Embryonic facial prominence (tissue), 1 donor: ENCODE data around the gene GADD45A.

Experiments used
- DNase-seq: peaks from one replicate; pipeline ENCODE4 v3.0.0-alpha.2; 2016; ENCODE audit errors: extremely low spot score

GADD45A gene

GRCh38 chr1:67668660-67669059 lies 16.3 kb upstream of the GADD45A start:
- DNase-seq = no peak

- no peak for DNase-seq
These were observed 12.7 kb upstream of the GADD45A start for GRCh38 chr1:67672260-67672803.

- DNase-seq = no peak
These were observed 11.4 kb upstream of the GADD45A start for GRCh38 chr1:67673468-67674201.

GRCh38 chr1:67674260-67675011 lies 10.6 kb upstream of the GADD45A start:
- DNase-seq = peak; percentile 71

GRCh38 chr1:67675800-67676199 lies 9.2 kb upstream of the GADD45A start:
- no peak for DNase-seq

- no peak for DNase-seq
These were observed 8.7 kb upstream of the GADD45A start for GRCh38 chr1:67676287-67676686.

GRCh38 chr1:67676946-67677345 lies 8.1 kb upstream of the GADD45A start:
- no peak for DNase-seq

GRCh38 chr1:67677408-67677807 lies 7.6 kb upstream of the GADD45A start:
- no peak for DNase-seq

- no peak for DNase-seq
These were observed 7.1 kb upstream of the GADD45A start for GRCh38 chr1:67677930-67678329.

GRCh38 chr1:67679691-67680090 lies 5.3 kb upstream of the GADD45A start:
- no peak for DNase-seq

GRCh38 chr1:67680486-67680885 lies 4.5 kb upstream of the GADD45A start:
- no peak for DNase-seq

GRCh38 chr1:67682659-67683197 lies 2.3 kb upstream of the GADD45A start:
- no peak for DNase-seq

GRCh38 chr1:67683316-67683715 lies 1.7 kb upstream of the GADD45A start:
- DNase-seq = no peak

- DNase-seq = no peak
These were observed 1.1 kb upstream of the GADD45A start for GRCh38 chr1:67683766-67684525.

GRCh38 chr1:67684526-67685066 lies 405 bp upstream of the GADD45A start:
- no peak for DNase-seq

GRCh38 chr1:67685558-67686266 lies 711 bp downstream of the GADD45A start:
- no peak for DNase-seq

GRCh38 chr1:67686267-67687197 lies 1.5 kb downstream of the GADD45A start:
- DNase-seq = peak; percentile 25

- no peak for DNase-seq
These were observed 2.2 kb downstream of the GADD45A start for GRCh38 chr1:67687198-67687545.

- DNase-seq = no peak
These were observed 2.6 kb downstream of the GADD45A start for GRCh38 chr1:67687649-67688048.
